Stimulated activated CD4-positive, alpha-beta T cell treated with anti-CD3 and anti-CD28 coated beads, Interleukin-1b, Interleukin-23, amount 100 ng/mL, for 1 hour (primary cell): ENCODE results near the gene RREB1.

Experiments used
- DNase-seq, 2 donors: peaks; one replicate each; pipeline ENCODE4 v3.0.0-alpha.2; 2020; ENCODE audit warnings: low read depth in 2 of 2

The RREB1 gene

DNA sequence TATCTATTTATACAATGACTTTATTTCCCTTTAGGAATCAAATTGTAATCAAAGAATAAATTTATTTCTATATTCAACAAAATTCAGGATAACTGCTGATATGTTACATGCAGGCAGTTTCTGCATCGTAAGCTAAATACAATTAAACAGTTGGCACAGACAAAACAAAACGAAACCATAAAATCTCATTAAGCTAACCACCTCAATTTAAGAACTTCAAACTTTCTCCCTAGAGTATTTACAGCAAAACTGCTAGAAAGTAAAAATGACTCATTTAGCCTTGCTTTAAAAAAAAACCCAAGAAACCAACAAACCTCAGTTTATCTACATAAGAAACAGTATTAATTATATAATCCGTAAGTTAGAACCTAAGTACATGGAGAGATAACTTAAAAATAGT, 188.2 kb downstream of the RREB1 start:
- no peak for DNase-seq

DNA sequence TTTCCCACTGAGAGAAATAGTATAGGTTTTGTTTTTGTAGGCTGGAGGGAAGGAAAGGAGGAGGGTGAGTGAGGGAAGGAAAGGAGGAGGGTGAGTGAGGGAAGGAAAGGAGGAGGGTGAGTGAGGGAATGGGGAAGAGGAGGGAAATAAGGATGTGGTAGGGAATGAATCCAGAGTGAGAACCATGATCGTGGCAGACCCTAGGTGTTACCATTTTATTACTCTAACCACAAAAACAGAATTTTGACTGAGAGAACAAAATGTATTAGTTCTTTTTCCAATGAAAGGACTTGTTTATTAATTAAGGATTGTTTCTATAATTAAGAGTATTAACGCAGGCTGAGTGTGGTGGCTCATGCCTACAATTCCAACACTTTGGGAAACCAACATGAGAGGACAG, 188.8 kb downstream of the RREB1 start:
- DNase-seq: no peak

DNA sequence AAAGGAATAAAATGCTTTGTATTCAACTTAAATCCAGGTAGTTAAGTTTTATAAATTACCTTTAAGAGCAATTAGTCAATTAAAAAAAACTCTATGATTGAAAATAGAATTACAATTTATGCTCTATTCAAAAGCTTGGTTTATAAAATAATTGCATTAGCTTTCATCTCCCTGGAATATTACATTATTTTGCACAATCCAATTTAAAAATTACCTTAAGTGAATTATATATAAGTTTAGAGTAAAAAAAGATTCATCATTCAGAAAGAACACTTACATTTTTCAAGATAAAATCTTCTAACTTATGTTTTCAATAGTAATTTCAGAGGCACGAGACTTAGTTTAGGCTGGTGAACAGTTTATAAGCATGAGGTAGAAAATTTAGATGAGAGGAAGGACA, 190.4 kb downstream of the RREB1 start:
- DNase-seq: no peak

DNA sequence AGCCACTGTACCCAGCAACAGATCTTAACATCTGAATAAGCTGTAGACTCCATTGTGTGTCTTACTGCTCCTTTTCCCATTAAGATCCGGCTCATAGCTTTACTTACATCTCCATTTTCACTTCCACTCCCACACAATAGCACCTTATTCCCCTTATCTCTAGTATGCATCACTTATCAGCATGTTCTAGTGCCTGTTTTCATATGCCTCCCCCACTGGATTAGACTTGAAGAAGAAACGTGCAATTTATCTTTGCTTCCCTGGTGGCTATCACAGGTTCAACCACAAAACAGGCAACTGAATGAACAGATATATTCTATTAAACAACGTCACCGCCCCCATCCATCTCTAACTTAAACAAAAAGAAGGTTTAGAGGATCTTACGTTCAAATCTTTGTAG, 193.2 kb downstream of the RREB1 start:
- no peak for DNase-seq
